HG03520 (cell line): ENCODE measurements around the gene TNFAIP1.
"Not testable (repeated sequence)": the region's sequence is repeated elsewhere in the genome, so short reads cannot be mapped to it uniquely, and the experiment has no call there.

ENCODE experiments used
- ATAC-seq: cut with Tn5 transposase; IDR thresholded peaks from one replicate; pipeline ENCODE4 v1.9.1; 2021; ENCODE audit warnings: mild to moderate bottlenecking, moderate library complexity; ENCODE audit not compliant: unreplicated experiment

The TNFAIP1 gene

DNA sequence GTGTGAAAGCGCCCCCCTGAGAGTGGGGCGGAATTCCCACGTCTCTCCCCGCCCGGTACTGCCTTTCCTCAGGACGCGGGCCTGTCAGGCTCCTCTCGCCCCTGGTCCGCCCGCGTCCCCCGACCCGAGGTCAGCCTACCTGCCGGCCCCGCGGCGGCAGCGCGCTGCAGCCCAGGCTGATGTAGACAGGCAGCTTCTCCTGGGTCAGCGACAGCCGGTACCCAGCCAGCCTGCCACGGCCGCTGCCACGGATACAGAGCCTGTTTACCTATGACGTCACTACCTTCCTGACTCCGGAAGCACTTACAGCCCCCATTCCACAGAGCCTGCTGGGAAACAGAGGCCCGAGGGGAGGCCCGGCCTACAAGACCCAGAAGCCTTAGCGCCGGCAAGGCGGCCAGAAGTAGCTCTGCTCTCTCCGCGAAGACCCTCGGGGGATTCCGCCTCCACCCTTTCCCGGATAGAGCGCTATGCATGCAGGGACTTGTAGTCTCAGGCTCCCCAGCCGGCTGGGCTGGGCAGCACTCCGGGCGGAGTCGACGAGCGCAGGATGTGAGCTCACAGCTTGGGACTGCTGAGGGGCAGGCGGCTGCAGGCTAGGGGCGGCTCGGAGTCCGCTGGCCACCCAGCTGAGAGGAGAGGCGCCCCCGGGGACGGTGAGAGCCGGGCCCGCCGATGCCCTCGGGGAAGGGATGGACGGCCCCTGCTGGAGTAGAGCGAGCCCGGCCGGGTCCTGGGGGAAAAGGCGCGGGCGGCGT is at the start of gene TNFAIP1, which contains the start of gene IFT20:
TNFAIP1 (plus strand) TSS at position 561 of the 758 bp plus-strand sequence. CDS start 3,761 bp downstream, outside the sequence.
IFT20 (minus strand) TSS at position 272 of the 758 bp plus-strand sequence. CDS start 3,487 bp downstream, outside the sequence.
- ATAC-seq: peak; percentile 94

- no peak for ATAC-seq
These were observed 49.6 kb upstream of the TNFAIP1 start for GRCh38 chr17:28285965-28286364.

- ATAC-seq: no peak
These were observed 44.9 kb upstream of the TNFAIP1 start for GRCh38 chr17:28290703-28291102.

DNA sequence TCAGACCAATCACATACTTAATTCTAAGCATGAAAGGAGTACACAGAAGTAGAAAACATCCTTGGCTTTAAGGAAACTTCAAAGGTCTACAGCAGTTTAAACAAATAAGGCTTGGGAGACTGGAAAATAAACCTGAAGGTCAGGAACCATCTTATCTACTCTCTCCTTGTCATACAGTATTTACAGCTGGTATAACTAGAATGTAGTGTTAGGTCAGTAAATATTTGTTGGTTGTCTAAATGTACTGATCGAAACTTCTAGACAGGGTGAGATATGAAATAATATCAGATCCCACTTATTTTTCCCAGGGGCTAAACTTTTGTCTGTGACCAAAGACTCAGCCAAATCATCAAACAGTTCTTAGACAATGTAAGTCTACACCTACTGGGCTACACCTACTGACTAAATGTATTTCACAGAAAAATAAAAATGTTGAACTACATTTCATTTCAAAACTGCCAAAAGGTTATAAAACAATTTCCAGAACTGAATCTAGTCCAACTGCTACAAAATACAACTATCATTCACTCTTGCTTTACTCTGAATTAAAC is 43.7 kb upstream of the TNFAIP1 start:
- ATAC-seq: no peak

DNA sequence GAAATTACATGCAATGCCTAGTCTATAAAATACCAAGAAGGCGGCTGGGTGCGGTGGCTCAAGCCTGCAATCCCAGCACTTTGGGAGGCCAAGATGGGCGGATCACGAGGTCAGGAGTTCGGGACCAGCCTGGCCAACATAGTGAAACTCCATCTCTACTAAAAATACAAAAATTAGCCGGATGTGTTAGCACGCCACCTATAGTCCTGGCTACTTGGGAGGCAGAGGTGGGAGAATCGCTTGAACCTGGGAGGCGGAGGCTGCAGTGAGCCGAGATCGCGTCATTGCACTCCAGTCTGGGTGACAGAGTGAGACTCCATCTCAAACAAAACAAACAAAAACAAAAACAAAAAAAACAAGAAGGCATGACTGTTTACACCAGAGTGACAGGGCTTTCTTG is 42.7 kb upstream of the TNFAIP1 start:
- not testable (repeated sequence) for ATAC-seq

DNA sequence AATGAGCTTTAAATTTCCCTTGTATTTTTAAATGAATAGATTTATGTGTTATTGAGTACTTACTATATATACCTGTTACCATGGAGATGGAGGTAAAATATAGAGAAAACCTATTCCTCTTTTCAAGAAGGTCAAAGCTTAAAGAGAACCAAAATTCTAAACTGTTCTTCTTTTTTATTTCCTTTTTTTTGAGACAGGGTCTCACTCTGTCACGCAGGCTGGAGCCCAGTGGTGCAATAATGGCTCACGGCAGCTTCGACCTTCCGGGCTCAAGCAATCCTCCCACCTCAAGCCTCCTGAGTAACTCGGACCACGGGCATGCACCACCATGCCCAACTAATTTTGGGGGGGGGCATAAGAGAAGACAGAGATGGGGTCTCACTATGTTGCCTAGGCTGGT is 41.6 kb upstream of the TNFAIP1 start:
- ATAC-seq: no peak

DNA sequence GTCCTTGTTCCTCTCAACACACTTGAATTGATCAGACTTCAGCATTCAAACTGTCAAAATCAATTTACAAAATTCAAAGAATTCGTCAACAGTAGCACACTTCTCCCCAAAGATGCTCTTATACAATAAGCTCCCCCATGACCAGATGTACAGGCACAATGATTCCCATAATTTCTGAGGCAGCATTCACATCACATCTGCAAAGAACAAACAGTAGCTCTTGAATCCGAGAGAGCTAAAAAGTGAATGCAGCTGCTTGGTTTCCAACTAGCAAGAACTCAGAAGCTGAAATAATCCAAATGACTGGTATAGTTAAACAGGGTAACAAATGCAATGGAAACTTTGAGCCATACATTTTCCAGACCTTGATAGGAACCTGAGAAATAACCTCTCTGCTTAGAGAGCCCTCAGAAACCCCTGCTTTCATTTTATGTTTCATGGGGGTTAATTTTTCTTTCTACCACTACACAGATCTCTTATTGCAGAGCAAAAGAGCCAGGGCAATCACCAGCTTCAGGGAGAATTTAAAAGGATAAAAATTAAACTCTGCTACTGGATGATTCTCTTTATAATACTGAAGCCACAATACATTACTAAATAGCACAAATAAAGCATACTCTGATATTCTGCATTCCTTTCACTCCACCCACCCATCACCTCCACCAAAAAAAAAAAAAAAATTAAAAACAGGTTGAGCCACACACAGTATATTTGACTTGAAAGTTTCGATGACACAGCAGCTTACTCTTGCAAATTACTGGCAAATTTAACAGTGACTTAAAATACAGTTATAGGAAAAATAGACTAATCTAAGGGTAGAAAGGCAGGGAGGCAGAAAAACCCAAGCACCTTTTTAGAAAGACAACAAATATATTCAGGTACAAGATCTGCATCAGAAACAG is 39.6 kb upstream of the TNFAIP1 start:
- ATAC-seq: no peak

GRCh38 chr17:28298449-28298848 is 37.1 kb upstream of the TNFAIP1 start:
- ATAC-seq: no peak

DNA sequence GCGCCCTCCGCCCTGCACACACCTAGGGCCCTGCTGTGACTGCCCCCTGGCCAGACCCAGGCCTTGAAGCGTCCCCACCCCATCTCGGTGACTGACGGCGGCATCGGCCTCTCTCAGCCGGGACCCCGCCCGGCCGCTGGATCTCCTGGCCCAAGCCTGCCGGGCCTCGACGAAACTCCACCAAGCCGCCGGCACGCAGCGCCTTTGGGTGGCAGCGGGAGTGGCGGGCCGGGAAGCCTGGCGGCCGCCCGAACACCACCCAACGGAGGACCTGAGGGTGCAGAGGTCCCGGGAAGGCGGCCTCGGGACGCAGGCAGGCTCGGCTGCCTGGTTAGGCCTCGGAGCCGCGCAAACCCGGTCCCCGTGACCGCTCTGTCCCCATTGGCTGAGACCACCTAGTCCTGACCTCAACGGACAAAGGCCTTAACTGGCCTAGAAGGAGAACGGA is 28.6 kb upstream of the TNFAIP1 start:
- no peak for ATAC-seq

DNA sequence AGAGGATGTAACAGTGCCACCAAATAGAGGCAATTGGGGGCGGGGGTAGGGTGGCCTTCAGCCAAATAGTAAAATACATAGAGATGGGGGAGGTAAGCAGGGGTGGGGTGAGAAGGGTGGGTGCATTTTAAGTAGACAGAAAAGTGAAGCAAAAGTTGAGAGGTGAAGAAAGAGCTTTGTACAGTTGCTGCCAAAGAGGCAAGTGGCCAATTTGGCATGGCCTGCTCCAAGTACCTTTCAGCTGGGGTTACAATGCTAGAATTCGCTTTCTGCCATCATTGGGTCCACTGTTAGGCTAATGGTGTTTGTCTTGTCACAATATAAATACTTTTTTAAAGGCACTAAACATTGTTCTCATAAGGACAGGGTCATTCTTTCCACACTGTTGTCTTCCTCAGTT is 21.7 kb upstream of the TNFAIP1 start:
- ATAC-seq: no peak

- ATAC-seq: no peak
These were observed 19.5 kb upstream of the TNFAIP1 start for GRCh38 chr17:28315846-28316705.

- no peak for ATAC-seq
These were observed 18.2 kb upstream of the TNFAIP1 start for GRCh38 chr17:28317099-28317965.

DNA sequence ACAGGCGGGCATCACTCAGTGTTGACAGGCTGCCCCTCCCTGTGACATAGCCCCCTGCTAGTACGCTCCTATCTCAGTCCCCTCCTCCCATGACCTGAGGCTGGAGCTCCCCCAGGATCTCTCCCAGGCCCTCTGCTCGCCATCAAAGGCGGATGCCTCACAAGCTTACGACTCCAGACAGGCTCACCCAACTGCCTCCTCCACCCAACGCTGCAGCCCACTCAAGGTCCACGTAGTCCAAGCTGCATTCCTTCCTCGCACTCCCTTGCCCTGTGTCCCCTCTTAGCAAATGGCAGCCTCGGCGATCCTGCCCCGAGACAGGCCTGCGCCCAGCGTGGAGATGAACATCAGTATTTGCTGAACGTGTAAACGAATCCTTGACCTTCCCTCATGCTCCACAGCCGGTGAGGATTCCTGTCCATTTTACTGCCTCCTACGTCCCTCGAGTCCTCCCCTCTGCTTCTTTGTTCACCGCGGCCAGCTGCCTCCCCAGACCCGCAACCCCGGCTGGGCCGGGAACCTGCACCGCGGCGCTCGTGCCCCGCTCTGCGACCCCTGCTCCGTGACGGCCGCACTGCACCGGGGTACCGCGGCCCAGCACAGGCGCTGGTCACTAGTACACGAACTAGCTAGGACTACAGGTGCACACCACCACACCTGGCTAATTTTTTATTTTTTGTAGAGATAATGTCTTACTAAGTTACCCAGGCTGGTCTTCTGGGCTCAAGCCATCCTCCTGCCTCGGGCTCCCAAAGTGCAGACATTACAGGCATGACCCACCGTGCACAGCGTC is 17.4 kb upstream of the TNFAIP1 start:
- ATAC-seq: no peak

GRCh38 chr17:28318759-28319597 is 16.6 kb upstream of the TNFAIP1 start, which contains the start of gene TMEM97:
Gene TMEM97, plus strand, starts transcription at chr17:28319200. Its CDS starts 40 bp downstream, at chr17:28319240.
- ATAC-seq: peak; percentile 92

DNA sequence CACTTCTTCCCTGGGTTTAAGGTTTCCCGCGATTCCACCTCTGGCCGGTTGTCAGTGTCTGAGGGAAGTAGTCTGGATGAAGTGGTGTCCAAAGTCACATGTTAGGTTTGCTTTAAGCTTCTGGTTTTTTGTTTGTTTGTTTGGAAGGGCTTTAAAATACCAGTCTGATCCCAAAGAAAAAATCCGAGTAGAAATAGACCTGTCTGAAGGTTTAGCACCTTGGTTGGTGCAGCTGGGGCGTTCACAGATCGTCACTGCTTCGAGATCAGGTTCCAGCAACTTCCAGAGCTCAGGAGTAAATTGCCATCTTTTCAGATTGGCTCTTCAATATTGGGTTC is 16.0 kb upstream of the TNFAIP1 start:
- ATAC-seq: no peak

- ATAC-seq: no peak
These were observed 15.1 kb upstream of the TNFAIP1 start for GRCh38 chr17:28320215-28321061.

DNA sequence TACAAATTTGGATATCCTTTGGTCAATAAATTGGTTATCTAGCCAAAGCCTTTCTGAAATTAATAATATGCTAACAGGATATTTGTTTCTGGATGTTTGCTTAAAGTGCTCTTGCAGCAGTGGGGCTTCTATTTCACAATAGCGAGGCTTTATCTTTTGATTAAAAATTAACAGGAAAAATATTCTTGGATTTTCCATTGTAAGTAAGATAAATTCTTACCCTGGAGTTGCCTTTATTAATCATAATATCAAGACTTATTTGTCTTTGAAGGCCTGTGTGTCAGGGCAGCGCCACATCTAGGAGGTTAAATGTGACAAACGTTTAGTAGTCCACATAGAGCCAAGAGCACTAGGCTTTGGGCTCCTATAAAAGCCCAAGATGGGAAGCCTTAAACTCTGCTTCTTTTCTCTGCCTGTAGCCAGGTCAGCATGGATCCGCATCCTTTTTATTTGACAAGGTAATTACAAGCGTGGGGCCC is 11.3 kb upstream of the TNFAIP1 start:
- ATAC-seq: no peak
